ENCODE data around the gene CLASP2.

Gene CLASP2

DNA sequence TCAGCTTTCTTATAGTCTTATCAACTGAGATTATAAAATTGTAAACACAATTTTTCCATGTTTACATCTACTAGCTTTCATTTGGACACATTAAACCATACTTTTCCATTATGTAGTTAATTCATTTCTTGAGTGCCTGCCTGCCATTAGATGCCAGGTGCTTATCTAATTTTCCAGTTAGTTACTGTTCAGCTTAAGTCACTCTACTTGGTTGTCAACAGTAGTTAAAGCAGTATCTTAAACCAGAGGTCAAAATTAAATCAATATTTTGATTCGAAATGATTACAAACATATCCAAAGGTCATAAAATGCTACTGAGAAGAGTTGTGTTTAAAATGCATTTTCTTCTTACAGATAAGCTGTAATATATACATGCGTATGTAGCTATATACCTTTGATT lies 221.6 kb downstream of the CLASP2 start:
- TF ChIP-seq, protein P1, sequence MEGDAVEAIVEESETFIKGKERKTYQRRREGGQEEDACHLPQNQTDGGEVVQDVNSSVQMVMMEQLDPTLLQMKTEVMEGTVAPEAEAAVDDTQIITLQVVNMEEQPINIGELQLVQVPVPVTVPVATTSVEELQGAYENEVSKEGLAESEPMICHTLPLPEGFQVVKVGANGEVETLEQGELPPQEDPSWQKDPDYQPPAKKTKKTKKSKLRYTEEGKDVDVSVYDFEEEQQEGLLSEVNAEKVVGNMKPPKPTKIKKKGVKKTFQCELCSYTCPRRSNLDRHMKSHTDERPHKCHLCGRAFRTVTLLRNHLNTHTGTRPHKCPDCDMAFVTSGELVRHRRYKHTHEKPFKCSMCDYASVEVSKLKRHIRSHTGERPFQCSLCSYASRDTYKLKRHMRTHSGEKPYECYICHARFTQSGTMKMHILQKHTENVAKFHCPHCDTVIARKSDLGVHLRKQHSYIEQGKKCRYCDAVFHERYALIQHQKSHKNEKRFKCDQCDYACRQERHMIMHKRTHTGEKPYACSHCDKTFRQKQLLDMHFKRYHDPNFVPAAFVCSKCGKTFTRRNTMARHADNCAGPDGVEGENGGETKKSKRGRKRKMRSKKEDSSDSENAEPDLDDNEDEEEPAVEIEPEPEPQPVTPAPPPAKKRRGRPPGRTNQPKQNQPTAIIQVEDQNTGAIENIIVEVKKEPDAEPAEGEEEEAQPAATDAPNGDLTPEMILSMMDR (IDR thresholded peaks at IDR 0.05; ENCODE audit: low read depth, low read length), result no peak
- no peak for DNase-seq (ENCODE audit: extremely low read depth, low read depth)

DNA sequence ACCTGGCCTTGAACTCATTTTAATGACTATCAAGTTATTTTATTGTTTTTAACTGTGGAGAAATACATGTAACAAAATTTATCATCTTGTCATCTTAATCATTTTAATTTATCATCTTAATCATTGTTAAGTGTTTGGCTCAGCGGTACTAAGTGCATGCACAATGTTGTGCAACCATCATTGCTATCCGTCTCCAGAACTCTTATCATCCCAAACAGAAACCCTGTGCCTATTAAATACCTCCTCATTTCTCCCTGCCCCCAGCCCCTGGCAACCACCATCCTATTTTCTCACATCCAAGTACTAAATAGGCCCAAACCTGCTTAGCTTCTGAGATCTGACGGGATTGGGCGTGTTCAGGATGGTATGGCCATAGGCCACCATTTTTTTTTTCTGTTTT lies 226.3 kb downstream of the CLASP2 start:
- TF ChIP-seq, protein P1 (IDR thresholded peaks at IDR 0.05; ENCODE audit: low read depth, low read length), result no peak
- no peak for DNase-seq (ENCODE audit: extremely low read depth, low read depth)

DNA sequence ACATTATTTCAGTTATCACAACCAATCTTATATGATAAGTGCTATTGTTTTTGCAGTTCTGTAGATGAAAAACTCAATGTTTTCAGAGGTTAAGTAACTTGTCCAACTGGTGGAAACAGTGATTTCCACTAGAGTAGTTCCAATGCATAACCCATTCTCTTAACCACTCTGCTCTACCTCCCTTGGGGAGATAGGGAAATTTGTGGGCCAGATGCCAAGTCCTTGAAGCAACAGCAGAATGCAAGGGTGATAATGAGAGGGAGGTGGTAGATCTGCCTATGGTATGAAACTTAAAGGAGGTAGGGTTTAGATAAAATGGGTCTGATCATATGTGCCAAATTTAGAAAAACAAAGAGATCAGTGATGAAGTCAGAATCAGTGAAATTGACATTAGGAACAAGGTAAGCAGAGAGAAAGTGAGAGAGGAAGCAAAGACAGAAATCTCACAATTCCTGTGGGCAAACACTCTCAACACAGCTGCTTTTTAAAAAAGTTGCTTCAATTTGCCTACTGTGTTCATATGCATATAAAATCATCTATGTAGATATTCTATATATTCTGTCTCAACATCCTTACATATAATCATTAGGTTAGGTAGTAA lies 227.3 kb downstream of the CLASP2 start:
- TF ChIP-seq, protein P1 (IDR thresholded peaks at IDR 0.05; ENCODE audit: low read depth, low read length), result no peak
- DNase-seq (ENCODE audit: extremely low read depth, low read depth), result no peak

DNA sequence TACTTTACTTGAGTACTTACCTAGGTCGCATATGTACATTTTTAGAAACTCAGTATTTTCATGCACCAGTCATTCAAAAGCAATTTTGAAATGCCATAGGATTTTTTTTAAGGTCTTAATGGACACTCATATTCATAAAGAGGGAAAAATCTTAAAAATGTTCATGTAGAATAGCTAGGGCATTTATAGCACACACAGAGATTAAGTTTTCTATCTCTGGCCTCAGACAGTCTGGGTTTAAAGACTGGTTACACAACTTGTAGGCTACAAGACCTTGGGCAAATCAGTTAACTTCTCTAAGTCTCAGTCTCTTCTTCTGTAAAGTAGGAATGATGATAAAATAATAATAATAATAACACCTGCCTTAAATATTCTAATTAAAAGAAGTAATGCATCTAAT lies 229.4 kb downstream of the CLASP2 start:
- no peak for DNase-seq (ENCODE audit: extremely low read depth, low read depth)

DNA sequence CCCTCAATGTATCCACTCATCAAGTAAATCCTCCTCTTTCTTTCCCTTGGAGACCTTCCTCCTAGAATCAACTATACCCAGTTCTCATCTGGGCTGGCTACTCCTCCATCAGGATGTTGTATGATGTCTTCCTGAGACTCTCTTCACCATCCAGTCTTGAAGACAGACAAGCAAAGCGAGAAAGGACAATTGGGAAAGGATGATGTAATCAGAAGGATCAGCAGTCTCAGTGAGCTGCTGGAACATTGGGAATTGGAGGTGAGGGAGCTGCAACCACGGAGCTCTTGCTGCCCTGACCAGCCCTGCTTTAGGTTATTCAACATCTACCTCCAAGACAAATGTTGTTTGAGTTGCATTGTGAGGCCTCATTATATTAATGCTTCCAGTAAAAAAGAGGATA lies 229.8 kb downstream of the CLASP2 start:
- no peak for DNase-seq (ENCODE audit: extremely low read depth, low read depth)
- TF ChIP-seq, protein P1 (IDR thresholded peaks at IDR 0.05; ENCODE audit: low read depth, low read length), result no peak

More for the DNA sequence above, 229.4 kb downstream of the CLASP2 start:
- TF ChIP-seq, protein P1 (IDR thresholded peaks at IDR 0.05; ENCODE audit: low read depth, low read length), result no peak

DNA sequence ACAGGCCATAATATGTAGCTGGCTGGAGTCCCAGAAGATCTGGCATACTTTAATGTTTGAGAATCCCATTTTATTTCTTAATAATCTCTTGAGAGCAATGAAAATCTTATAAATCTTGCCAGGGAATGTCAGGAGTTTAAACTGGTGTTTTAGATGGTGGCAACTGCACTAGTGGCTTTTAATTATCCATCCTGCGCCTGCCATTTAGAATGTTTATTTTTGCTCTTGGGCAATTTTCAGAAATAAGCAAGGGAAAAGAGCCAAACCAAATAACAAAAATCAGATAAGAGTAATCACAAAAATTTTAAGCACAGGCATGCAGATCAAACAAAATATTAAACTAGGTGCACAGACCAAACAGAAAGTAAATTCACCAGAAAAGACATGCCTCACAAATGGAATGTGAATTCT lies 235.9 kb downstream of the CLASP2 start:
- TF ChIP-seq, protein P1 (IDR thresholded peaks at IDR 0.05; ENCODE audit: low read depth, low read length), result no peak
- DNase-seq (ENCODE audit: extremely low read depth, low read depth), result peak; percentile 4

DNA sequence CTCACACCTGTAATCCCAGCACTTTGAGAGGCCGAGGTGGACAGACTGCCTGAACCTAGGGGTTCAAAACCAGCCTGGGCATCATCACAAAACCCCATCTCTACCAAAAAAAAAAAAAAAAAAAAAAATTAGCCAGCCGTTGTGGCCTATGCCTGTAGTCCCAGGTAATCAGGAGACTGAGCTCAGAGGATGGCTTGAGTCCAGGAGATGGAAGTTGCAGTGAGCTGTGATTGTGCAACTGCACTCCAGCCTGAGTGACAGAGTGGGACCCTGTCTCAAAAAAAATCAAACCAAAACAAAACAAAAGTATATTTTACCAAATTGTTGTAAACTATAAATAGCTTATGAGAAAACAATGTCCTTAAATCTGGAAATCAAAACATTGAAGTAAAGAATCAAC lies 243.2 kb downstream of the CLASP2 start:
- TF ChIP-seq, protein P1 (IDR thresholded peaks at IDR 0.05; ENCODE audit: low read depth, low read length), result no peak

More for the DNA sequence above, 243.2 kb downstream of the CLASP2 start:
- no peak for DNase-seq (ENCODE audit: extremely low read depth, low read depth)

Measured in AG09319 (cell line).